NT2/D1 (cell line): ENCODE data around the gene SEMA3A.

Source experiments
- SUZ12 ChIP-seq: IDR thresholded peaks from 2 replicates; pipeline ENCODE4 v1.6.1; 2011; ENCODE audit not compliant: insufficient read length, insufficient read depth; ENCODE audit errors: extremely low read depth
- ZNF274 ChIP-seq: IDR thresholded peaks from 2 replicates; pipeline ENCODE4 v1.6.1; 2011; ENCODE audit warnings: mild to moderate bottlenecking, low read depth, low read length

DNA sequence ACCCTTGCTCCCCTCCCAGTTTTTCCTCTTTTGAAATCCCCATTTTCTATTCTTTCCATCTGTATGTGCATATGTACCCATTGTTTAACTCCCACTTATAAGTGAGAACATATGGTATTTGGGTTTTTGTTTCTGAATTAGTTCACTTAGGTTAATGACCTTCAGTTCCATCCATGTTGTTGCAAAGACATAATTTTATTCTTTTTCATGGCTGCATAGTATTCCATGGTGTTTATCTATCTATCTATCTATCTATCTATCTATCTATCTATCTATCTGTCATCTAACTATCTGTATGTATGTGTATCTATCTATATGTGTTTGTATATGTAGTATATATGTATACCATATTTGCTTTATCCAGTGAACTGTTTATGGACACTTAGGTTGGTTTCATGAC lies 281.4 kb downstream of the SEMA3A start:
- TF ChIP-seq SUZ12 (no peak), ZNF274 (no peak)
